GM19467 (cell line): Measurements from ENCODE around the gene GLS.

ENCODE experiments used
- ATAC-seq: cut with Tn5 transposase; IDR thresholded peaks from one replicate; pipeline ENCODE4 v1.9.1; 2021; ENCODE audit warnings: mild to moderate bottlenecking, moderate library complexity; ENCODE audit not compliant: unreplicated experiment

The GLS gene

GRCh38 chr2:191010887-191011885 is 130.6 kb downstream of the GLS start:
- ATAC-seq, result no peak

- no peak for ATAC-seq
Measured at GRCh38 chr2:191012346-191012745, 131.7 kb downstream of the GLS start.

GRCh38 chr2:191012845-191013681 is 132.4 kb downstream of the GLS start:
- no peak for ATAC-seq

DNA sequence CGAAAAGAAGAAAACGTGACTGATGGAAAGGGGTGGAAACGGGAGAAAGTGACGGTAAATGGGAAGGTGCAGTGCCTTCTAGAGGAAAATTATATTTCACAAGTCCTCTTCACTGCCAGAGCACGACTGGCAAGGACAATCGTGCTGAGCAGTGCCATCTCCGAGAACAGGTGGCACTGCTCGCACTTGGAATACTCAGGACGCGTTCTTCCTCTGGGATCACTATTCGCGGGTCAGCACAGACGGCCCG is 133.0 kb downstream of the GLS start:
- ATAC-seq, result no peak

GRCh38 chr2:191013932-191014652 is 133.5 kb downstream of the GLS start, which contains the start of gene STAT1:
Gene STAT1, minus strand, starts transcription at chr2:191014171. Its CDS starts 4,168 bp downstream, at chr2:191010003.
- ATAC-seq, result peak; percentile 80

- no peak for ATAC-seq
Measured at GRCh38 chr2:191014653-191015020, 134.0 kb downstream of the GLS start.
